Choroid plexus epithelial cell (primary cell): ENCODE data around the gene PAM.

Experiments used
- DNase-seq: peaks from one replicate; pipeline ENCODE4 v3.0.0-alpha.2; 2010; ENCODE audit warnings: low read depth
- H3K4me3 ChIP-seq: 2 replicates; pipeline ENCODE4 v1.5.1; 2011; ENCODE audit warnings: low read depth, mild to moderate bottlenecking, control low read depth, low read length, moderate library complexity
- CTCF ChIP-seq: conservative IDR thresholded peaks from 2 replicates; pipeline ENCODE4 v1.5.1; 2011; ENCODE audit warnings: low read depth, mild to moderate bottlenecking, control low read depth, inconsistent platforms, low read length, moderate library complexity

The PAM gene

GRCh38 chr5:102778478-102778877, 23.4 kb downstream of the PAM start:
- TF ChIP-seq CTCF: no peak
- DNase-seq: peak; percentile 75

GRCh38 chr5:102781359-102781758, 26.3 kb downstream of the PAM start:
- no peak overlapping the region for H3K4me3 ChIP-seq
- DNase-seq: no peak
- TF ChIP-seq CTCF: no peak

More at GRCh38 chr5:102778478-102778877, 23.4 kb downstream of the PAM start:
- no peak overlapping the region for H3K4me3 ChIP-seq

GRCh38 chr5:102781786-102782185, 26.7 kb downstream of the PAM start:
- H3K4me3 ChIP-seq: no peak overlapping the region
- no peak for TF ChIP-seq CTCF
- no peak for DNase-seq

- no peak overlapping the region for H3K4me3 ChIP-seq
- DNase-seq: no peak
These were observed 27.2 kb downstream of the PAM start for GRCh38 chr5:102782217-102782872.

GRCh38 chr5:102787134-102787533, 32.0 kb downstream of the PAM start:
- no peak for TF ChIP-seq CTCF
- DNase-seq: no peak
- no peak overlapping the region for H3K4me3 ChIP-seq

More at GRCh38 chr5:102782217-102782872, 27.2 kb downstream of the PAM start:
- TF ChIP-seq CTCF: no peak

- no peak overlapping the region for H3K4me3 ChIP-seq
- TF ChIP-seq CTCF: no peak
- no peak for DNase-seq
These were observed 33.7 kb downstream of the PAM start for GRCh38 chr5:102788788-102789187.

- no peak overlapping the region for H3K4me3 ChIP-seq
- no peak for DNase-seq
- TF ChIP-seq CTCF: no peak
These were observed 34.4 kb downstream of the PAM start for GRCh38 chr5:102789469-102789868.
